ENCODE data around the gene PRAC1.

DNA sequence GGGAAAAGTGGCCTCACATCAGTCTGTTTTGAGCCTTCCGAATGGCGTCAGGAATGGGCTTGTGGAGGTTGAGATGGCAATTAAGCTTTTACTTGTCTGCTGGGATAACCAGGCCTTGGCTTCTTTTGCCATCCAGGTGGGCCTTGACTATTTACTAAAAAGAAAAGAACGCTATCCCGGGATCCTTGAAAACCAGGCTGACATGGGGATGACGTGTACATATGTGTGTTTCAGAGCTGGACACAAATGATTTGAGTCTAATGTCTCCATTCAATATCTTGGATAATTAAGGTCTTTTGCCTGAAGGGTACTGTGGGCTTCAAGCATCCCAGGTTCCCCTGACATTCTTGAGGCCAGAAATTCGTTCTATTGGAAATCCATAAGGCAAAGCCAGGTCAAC, 38.8 kb upstream of the PRAC1 start:
- TF ChIP-seq POLR2A (IDR thresholded peaks at IDR 0.05), result no peak
- TF ChIP-seq CTCF (IDR thresholded peaks at IDR 0.05), result no peak
- no peak for TF ChIP-seq POLR2AphosphoS5 (IDR thresholded peaks at IDR 0.05)
- TF ChIP-seq EP300 (IDR thresholded peaks at IDR 0.05), result no peak

Data from suprapubic skin (tissue), 4 donors.